Osteocyte (in vitro differentiated cells): ENCODE data around the gene CNKSR2. TPM values are rescaled to one million over a fixed set of nuclear protein-coding genes. Genes with fewer than 3 reads are reported as not detected.

Source experiments
- DNase-seq: peaks from one replicate; pipeline ENCODE4 v3.0.0; 2021; ENCODE audit warnings: mixed read lengths; ENCODE audit not compliant: unreplicated experiment; ENCODE audit errors: extremely low spot score
- H3K27ac Mint-ChIP-seq: one replicate; pipeline ENCODE4 v1.8.0; 2021; ENCODE audit warnings: mild to moderate bottlenecking, mixed read lengths; ENCODE audit not compliant: unreplicated experiment
- H3K27me3 Mint-ChIP-seq: one replicate; pipeline ENCODE4 v1.8.0; 2021; ENCODE audit warnings: mixed read lengths; ENCODE audit not compliant: unreplicated experiment
- H3K36me3 Mint-ChIP-seq: one replicate; pipeline ENCODE4 v1.8.0; 2021; ENCODE audit warnings: mixed read lengths; ENCODE audit not compliant: unreplicated experiment
- H3K4me1 Mint-ChIP-seq: one replicate; pipeline ENCODE4 v1.8.0; 2021; ENCODE audit warnings: mixed read lengths; ENCODE audit not compliant: unreplicated experiment
- H3K4me3 Mint-ChIP-seq: one replicate; pipeline ENCODE4 v1.8.0; 2021; ENCODE audit warnings: mild to moderate bottlenecking, moderate library complexity, mixed read lengths; ENCODE audit not compliant: unreplicated experiment
- H3K9me3 Mint-ChIP-seq: one replicate; pipeline ENCODE4 v1.8.0; 2021; ENCODE audit warnings: mixed read lengths; ENCODE audit not compliant: unreplicated experiment
- long read RNA-seq: library from polyadenylated mRNA; unstranded; transcript quantifications from one replicate; pipeline ENCODE4 v2.0.0, GENCODE V29; 2021
- total RNA-seq: library from RNA; stranded (reverse); gene quantifications from 2 replicates; pipeline ENCODE4 v1.2.1, GENCODE V29; 2021
- TF ChIP-seq, protein P1 (sequence below): fragments of 200-600 bp; sonication (generic); IDR thresholded peaks from 2 replicates; pipeline ENCODE4 v1.5.0; 2021; ENCODE audit warnings: antibody characterized with exemption, mild to moderate bottlenecking, moderate library complexity

CNKSR2 gene
- total RNA-seq = 1.1 and 2.5 TPM in 2 replicates
- long read RNA-seq, partial matches to known transcripts = 4 of 5 reads
- long read RNA-seq, other reads (novel, unspliced or antisense) = 0 of 5 reads

GRCh38 chrX:21374163-21374993 lies at the start of gene CNKSR2:
Gene CNKSR2 (plus strand): TSS chrX:21374418. CDS start chrX:21374898, 480 bp downstream.
- TF ChIP-seq, protein P1, sequence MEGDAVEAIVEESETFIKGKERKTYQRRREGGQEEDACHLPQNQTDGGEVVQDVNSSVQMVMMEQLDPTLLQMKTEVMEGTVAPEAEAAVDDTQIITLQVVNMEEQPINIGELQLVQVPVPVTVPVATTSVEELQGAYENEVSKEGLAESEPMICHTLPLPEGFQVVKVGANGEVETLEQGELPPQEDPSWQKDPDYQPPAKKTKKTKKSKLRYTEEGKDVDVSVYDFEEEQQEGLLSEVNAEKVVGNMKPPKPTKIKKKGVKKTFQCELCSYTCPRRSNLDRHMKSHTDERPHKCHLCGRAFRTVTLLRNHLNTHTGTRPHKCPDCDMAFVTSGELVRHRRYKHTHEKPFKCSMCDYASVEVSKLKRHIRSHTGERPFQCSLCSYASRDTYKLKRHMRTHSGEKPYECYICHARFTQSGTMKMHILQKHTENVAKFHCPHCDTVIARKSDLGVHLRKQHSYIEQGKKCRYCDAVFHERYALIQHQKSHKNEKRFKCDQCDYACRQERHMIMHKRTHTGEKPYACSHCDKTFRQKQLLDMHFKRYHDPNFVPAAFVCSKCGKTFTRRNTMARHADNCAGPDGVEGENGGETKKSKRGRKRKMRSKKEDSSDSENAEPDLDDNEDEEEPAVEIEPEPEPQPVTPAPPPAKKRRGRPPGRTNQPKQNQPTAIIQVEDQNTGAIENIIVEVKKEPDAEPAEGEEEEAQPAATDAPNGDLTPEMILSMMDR = no peak
- H3K4me3 Mint-ChIP-seq = peak within 1 kb of the TSS; percentile 79
- no peak within 1 kb of the TSS for H3K27ac Mint-ChIP-seq
- H3K4me1 Mint-ChIP-seq = peaks cover 14% of the 10 kb centered on the region
- no peaks in the 10 kb centered on the region for H3K36me3 Mint-ChIP-seq
- no peak for DNase-seq
- peaks cover 48% of the 10 kb centered on the region for H3K27me3 Mint-ChIP-seq
- H3K9me3 Mint-ChIP-seq = no peaks in the 10 kb centered on the region

GRCh38 chrX:21354725-21355124 lies 19.5 kb upstream of the CNKSR2 start:
- Mint-ChIP-seq H3K27me3 (no peaks in the 10 kb centered on the region), H3K36me3 (peaks cover 2% of the 10 kb centered on the region), H3K9me3 (peaks cover 26% of the 10 kb centered on the region), H3K4me1 (no peaks in the 10 kb centered on the region), H3K27ac (no peak overlapping the region), H3K4me3 (no peak overlapping the region)
- DNase-seq = no peak
- TF ChIP-seq, protein P1 = no peak

DNA sequence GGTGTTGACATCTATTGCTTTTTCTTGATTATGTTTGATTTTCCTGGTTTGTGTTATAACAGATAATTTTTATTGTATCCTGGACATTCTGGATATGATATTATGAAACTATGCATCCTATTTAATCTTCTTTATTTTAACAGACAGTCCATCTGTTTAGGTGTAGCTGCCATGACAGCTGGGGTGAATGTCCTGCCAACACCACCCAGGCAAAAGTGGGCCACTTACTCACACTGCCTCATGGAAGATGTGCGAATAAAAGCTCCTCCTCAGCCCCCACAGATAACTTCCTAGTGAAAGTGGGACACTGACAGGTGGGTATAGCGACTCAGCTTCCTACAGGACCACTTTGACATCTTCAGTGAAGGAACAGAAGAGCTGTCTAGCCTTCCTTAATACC lies 18.4 kb upstream of the CNKSR2 start:
- Mint-ChIP-seq H3K36me3 (peaks cover 2% of the 10 kb centered on the region), H3K27ac (no peak overlapping the region), H3K4me1 (no peaks in the 10 kb centered on the region), H3K4me3 (no peak overlapping the region), H3K27me3 (no peaks in the 10 kb centered on the region), H3K9me3 (peaks cover 21% of the 10 kb centered on the region)
- TF ChIP-seq, protein P1 = no peak
- DNase-seq = no peak

- Mint-ChIP-seq H3K27me3 (peaks cover 32% of the 10 kb centered on the region), H3K4me1 (peaks cover 7% of the 10 kb centered on the region), H3K4me3 (no peak overlapping the region), H3K9me3 (no peaks in the 10 kb centered on the region), H3K27ac (no peak overlapping the region), H3K36me3 (no peaks in the 10 kb centered on the region)
- no peak for DNase-seq
- TF ChIP-seq, protein P1 = no peak
These were observed 4.6 kb upstream of the CNKSR2 start for GRCh38 chrX:21369613-21370012.

DNA sequence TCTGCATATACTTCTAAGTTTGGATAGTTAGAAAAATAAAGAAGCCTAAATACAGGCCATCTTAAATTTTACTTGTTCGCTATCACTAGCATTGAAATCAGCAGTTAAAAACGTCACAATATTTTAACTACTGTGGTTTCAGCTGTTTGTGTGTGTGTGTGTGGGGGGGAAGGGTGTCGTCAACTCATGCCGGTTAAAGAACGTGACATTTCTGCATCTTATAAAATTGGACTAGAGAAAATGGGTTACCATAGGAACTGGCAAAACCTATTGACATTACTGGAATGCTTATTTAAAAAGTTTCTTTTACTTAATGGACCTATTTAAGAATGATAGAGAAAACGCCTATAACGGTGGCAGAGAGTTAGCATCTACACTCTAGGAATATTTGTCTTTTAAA lies 1.2 kb upstream of the CNKSR2 start:
- Mint-ChIP-seq H3K4me3 (no peak overlapping the region), H3K27ac (no peak overlapping the region), H3K27me3 (peaks cover 50% of the 10 kb centered on the region), H3K36me3 (no peaks in the 10 kb centered on the region), H3K9me3 (no peaks in the 10 kb centered on the region), H3K4me1 (peaks cover 14% of the 10 kb centered on the region)
- TF ChIP-seq, protein P1 = no peak
- DNase-seq = no peak
